Ramos (cell line): ENCODE results near the gene MTNR1B.

Experiments
- in situ Hi-C: fragments of 300-500 bp; cut with MboI; formaldehyde crosslinking; loops from one replicate; pipeline ENCODE4 v1.14.3; 2022; ENCODE audit warnings: low sequenced_read_pairs; ENCODE audit not compliant: unreplicated experiment

MTNR1B gene

DNA sequence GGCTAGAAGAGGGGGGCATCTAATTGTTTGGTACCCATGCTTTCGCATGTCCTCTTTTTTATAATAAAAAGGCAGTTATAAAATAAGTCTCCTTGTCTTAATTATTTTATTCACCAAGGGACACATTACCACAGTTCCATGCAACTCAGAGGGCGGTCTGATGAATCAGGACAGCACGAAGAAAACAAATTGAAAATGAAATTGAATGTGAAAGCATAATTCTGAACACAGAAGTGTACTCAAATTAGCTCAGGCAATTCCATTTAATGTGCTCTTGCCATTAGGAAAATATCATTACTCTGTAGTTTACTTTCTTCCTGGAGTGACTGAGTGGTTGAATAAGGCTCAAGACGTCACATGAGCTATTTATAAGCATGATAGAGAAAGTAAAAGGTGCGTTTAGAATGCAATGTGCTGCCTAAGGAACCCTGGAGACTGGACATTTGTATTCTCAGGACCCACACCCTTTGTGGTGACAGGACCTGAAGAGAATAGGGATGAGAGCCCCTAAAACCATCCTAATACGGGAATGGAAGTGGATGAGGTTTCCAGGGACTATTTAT, 59.6 kb downstream of the MTNR1B start:
- in situ Hi-C loops: no loop called here

DNA sequence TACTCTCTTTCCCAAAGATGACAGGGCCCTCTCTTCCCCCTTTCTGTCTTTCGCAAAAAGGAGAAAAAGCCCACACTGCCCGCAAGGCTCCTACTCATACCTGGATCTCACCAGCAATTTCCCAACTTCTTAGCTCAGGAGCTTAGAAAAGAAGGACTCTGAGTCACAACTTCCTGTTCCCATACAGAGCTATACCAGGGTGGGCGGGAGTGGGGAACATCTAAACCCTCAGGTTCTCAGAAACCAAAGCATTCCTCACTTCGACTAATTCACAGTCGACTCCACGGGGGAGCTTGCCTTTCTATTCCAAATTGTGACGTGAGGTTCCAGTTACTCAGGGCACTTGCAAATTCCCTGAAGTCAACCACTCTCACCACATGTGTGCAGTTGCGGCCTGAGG, 61.9 kb downstream of the MTNR1B start:
- in situ Hi-C loops: no loop called here
